HepG2 (cell line): ENCODE measurements around the gene LRP5. TPM values are rescaled to one million over a fixed set of nuclear protein-coding genes. Genes with fewer than 3 reads are reported as not detected.

Source experiments
- HDAC2 ChIP-seq: sonication (generic); formaldehyde crosslinking; IDR thresholded peaks from 2 replicates; pipeline ENCODE4 v1.4.0; 2020; ENCODE audit warnings: missing genetic modification reagents
- HINFP ChIP-seq: sonication (generic); formaldehyde crosslinking; IDR thresholded peaks from 2 replicates; pipeline ENCODE4 v1.4.0; 2020; ENCODE audit warnings: low read depth, mild to moderate bottlenecking, missing genetic modification reagents
- HNRNPL ChIP-seq: fragments of 200-400 bp; formaldehyde crosslinking; IDR thresholded peaks from 2 replicates; pipeline ENCODE4 v1.6.1; 2017; ENCODE audit warnings: mild to moderate bottlenecking, low read depth, low read length
- MED13 ChIP-seq: sonication (generic); formaldehyde crosslinking; IDR thresholded peaks from 2 replicates; pipeline ENCODE4 v1.5.0; 2020; ENCODE audit warnings: missing genetic modification reagents
- MIER2 ChIP-seq: IDR thresholded peaks from 2 replicates; pipeline ENCODE4 v1.6.1; 2016; ENCODE audit warnings: missing biosample characterization, missing genetic modification reagents
- MLLT10 ChIP-seq: sonication (generic); formaldehyde crosslinking; IDR thresholded peaks from 2 replicates; pipeline ENCODE4 v1.4.0; 2020; ENCODE audit warnings: missing genetic modification reagents
- MXI1 ChIP-seq: IDR thresholded peaks from 3 replicates; pipeline ENCODE4 v1.6.1; 2012; ENCODE audit warnings: low read depth, low read length, inconsistent platforms, borderline replicate concordance
- NFATC3 ChIP-seq: sonication (generic); formaldehyde crosslinking; IDR thresholded peaks from 2 replicates; pipeline ENCODE4 v1.5.1; 2020; ENCODE audit warnings: mild to moderate bottlenecking, missing genetic modification reagents
- SMAD3 ChIP-seq: sonication (generic); formaldehyde crosslinking; IDR thresholded peaks from 2 replicates; pipeline ENCODE4 v1.4.0; 2020; ENCODE audit warnings: missing genetic modification reagents
- SPEN ChIP-seq: sonication (generic); formaldehyde crosslinking; IDR thresholded peaks from 2 replicates; pipeline ENCODE4 v1.5.1; 2020; ENCODE audit warnings: low read depth, mild to moderate bottlenecking, missing genetic modification reagents
- SYNCRIP ChIP-seq: fragments of 200-400 bp; formaldehyde crosslinking; IDR thresholded peaks from 2 replicates; pipeline ENCODE4 v1.6.1; 2018; ENCODE audit warnings: mild to moderate bottlenecking, low read depth, low read length; ENCODE audit not compliant: insufficient read depth
- TOE1 ChIP-seq: sonication (generic); formaldehyde crosslinking; IDR thresholded peaks from 2 replicates; pipeline ENCODE4 v1.4.0; 2020; ENCODE audit warnings: mild to moderate bottlenecking, missing genetic modification reagents
- ZBTB42 ChIP-seq: sonication (generic); formaldehyde crosslinking; IDR thresholded peaks from 2 replicates; pipeline ENCODE4 v1.5.0; 2020; ENCODE audit warnings: mild to moderate bottlenecking, missing genetic modification reagents
- ZNF136 ChIP-seq: sonication (generic); formaldehyde crosslinking; IDR thresholded peaks from 2 replicates; pipeline ENCODE4 v1.8.1; 2022; ENCODE audit warnings: low read depth, mild to moderate bottlenecking, moderate library complexity, missing genetic modification reagents
- polyA plus RNA-seq, 8 experiments: library from polyadenylated mRNA; depleted of rRNA in 3 of 8; stranded (reverse) in 7 of 8; unstranded in 1 of 8; fragments of >200 nt; fragmentation: Illumina TruSeq in 4 of 8; extraction: Trizol in 4 of 8; gene quantifications; 2 replicates each; pipeline versions ENCODE4 v1.2.1 to v1.2.3, GENCODE V29; 2011 to 2016; ENCODE audit warnings: low read depth in 4 of 8, missing spikeins in 1 of 8, mixed read lengths in 1 of 8; ENCODE audit not compliant: insufficient read depth in 1 of 8
- total RNA-seq, 5 experiments: library from RNA; depleted of rRNA; stranded (reverse); fragments of >200 nt; fragmentation: Illumina TruSeq; extraction: Trizol; gene quantifications; 2 replicates each; pipeline ENCODE4 v1.2.3, GENCODE V29; 2016; ENCODE audit warnings: low read depth in 1 of 5
- TF ChIP-seq, protein P1 (sequence below), 2 experiments: sonication (generic) in 1 of 2; formaldehyde crosslinking in 1 of 2; IDR thresholded peaks; 2 replicates each; pipeline versions ENCODE4 v1.4.0 to v1.6.1; 2016 to 2020; ENCODE audit warnings: borderline replicate concordance in 1 of 2, low read depth in 1 of 2, mild to moderate bottlenecking in 1 of 2, missing genetic modification reagents in 1 of 2
- TF ChIP-seq, protein P2 (sequence below): sonication (generic); formaldehyde crosslinking; IDR thresholded peaks from 2 replicates; pipeline ENCODE4 v1.4.0; 2020; ENCODE audit warnings: missing genetic modification reagents, borderline replicate concordance
- TF ChIP-seq, protein P3 (sequence below): sonication (generic); formaldehyde crosslinking; IDR thresholded peaks from 2 replicates; pipeline ENCODE4; 2020; ENCODE audit warnings: missing genetic modification reagents, mild to moderate bottlenecking, borderline replicate concordance

LRP5 gene
- total and polyA plus RNA-seq, 2 of the 13 experiments (the other 11 are each of a cell fraction or from before 2014, with no cell fraction given) = 40.4 to 64.0 TPM

- TF ChIP-seq, protein P1, sequence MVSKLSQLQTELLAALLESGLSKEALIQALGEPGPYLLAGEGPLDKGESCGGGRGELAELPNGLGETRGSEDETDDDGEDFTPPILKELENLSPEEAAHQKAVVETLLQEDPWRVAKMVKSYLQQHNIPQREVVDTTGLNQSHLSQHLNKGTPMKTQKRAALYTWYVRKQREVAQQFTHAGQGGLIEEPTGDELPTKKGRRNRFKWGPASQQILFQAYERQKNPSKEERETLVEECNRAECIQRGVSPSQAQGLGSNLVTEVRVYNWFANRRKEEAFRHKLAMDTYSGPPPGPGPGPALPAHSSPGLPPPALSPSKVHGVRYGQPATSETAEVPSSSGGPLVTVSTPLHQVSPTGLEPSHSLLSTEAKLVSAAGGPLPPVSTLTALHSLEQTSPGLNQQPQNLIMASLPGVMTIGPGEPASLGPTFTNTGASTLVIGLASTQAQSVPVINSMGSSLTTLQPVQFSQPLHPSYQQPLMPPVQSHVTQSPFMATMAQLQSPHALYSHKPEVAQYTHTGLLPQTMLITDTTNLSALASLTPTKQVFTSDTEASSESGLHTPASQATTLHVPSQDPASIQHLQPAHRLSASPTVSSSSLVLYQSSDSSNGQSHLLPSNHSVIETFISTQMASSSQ (IDR thresholded peaks at IDR 0.05; ENCODE audit: low read depth) = 0 out of 2 replicates have a peak, but pooled peaks have one; percentile 25
- TF ChIP-seq, protein P1 (CRISPR knock-in tag; IDR thresholded peaks at IDR 0.05; ENCODE audit: borderline replicate concordance) = peak; percentile 60; the same call in 1 of the 2 replicates
- TF ChIP-seq ZNF136 = no peak
- TF ChIP-seq, protein P2, sequence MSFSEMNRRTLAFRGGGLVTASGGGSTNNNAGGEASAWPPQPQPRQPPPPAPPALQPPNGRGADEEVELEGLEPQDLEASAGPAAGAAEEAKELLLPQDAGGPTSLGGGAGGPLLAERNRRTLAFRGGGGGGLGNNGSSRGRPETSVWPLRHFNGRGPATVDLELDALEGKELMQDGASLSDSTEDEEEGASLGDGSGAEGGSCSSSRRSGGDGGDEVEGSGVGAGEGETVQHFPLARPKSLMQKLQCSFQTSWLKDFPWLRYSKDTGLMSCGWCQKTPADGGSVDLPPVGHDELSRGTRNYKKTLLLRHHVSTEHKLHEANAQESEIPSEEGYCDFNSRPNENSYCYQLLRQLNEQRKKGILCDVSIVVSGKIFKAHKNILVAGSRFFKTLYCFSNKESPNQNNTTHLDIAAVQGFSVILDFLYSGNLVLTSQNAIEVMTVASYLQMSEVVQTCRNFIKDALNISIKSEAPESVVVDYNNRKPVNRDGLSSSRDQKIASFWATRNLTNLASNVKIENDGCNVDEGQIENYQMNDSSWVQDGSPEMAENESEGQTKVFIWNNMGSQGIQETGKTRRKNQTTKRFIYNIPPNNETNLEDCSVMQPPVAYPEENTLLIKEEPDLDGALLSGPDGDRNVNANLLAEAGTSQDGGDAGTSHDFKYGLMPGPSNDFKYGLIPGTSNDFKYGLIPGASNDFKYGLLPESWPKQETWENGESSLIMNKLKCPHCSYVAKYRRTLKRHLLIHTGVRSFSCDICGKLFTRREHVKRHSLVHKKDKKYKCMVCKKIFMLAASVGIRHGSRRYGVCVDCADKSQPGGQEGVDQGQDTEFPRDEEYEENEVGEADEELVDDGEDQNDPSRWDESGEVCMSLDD (CRISPR knock-in tag) = peak; percentile 55; the same call in 1 of the 2 replicates
- TF ChIP-seq SMAD3 (CRISPR knock-in tag) = peak; percentile 66; the same call in 1 of the 2 replicates
- no peak for TF ChIP-seq NFATC3 (CRISPR knock-in tag)
- no peak for TF ChIP-seq ZBTB42 (CRISPR knock-in tag)
- TF ChIP-seq MIER2 (CRISPR knock-in tag) = peak; percentile 92
- TF ChIP-seq HDAC2 = peak; percentile 85
- TF ChIP-seq HINFP (CRISPR knock-in tag) = peak; percentile 84
- TF ChIP-seq MED13 (CRISPR knock-in tag) = 0 out of 2 replicates have a peak, but pooled peaks have one; percentile 39
- TF ChIP-seq SPEN (CRISPR knock-in tag) = peak; percentile 60; the same call in 1 of the 2 replicates
- TF ChIP-seq, protein P3, sequence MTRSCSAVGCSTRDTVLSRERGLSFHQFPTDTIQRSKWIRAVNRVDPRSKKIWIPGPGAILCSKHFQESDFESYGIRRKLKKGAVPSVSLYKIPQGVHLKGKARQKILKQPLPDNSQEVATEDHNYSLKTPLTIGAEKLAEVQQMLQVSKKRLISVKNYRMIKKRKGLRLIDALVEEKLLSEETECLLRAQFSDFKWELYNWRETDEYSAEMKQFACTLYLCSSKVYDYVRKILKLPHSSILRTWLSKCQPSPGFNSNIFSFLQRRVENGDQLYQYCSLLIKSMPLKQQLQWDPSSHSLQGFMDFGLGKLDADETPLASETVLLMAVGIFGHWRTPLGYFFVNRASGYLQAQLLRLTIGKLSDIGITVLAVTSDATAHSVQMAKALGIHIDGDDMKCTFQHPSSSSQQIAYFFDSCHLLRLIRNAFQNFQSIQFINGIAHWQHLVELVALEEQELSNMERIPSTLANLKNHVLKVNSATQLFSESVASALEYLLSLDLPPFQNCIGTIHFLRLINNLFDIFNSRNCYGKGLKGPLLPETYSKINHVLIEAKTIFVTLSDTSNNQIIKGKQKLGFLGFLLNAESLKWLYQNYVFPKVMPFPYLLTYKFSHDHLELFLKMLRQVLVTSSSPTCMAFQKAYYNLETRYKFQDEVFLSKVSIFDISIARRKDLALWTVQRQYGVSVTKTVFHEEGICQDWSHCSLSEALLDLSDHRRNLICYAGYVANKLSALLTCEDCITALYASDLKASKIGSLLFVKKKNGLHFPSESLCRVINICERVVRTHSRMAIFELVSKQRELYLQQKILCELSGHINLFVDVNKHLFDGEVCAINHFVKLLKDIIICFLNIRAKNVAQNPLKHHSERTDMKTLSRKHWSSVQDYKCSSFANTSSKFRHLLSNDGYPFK (CRISPR knock-in tag) = peak; percentile 49; the same call in 1 of the 2 replicates
- TF ChIP-seq HNRNPL = 0 out of 2 replicates have a peak, but pooled peaks have one; percentile 28
- TF ChIP-seq SYNCRIP = no peak
- no peak; the same call in 1 of the 2 replicates for TF ChIP-seq MLLT10
- peak; percentile 57; the same call in 1 of the 3 replicates for TF ChIP-seq MXI1
- no peak for TF ChIP-seq TOE1 (CRISPR knock-in tag)
Measured at GRCh38 chr11:68315171-68315920, 3.0 kb downstream of the LRP5 start (continued).
